Fibroblast of the aortic adventitia (primary cell): ENCODE data around the gene NACC2. TPM values are rescaled to one million over a fixed set of nuclear protein-coding genes. Genes with fewer than 3 reads are reported as not detected.

Source experiments
- DNase-seq: peaks from one replicate; pipeline ENCODE4 v3.0.0-alpha.2; 2010; ENCODE audit warnings: low read depth
- H3K4me3 ChIP-seq: 2 replicates; pipeline ENCODE4 v1.5.1; 2011; ENCODE audit warnings: low read depth, mild to moderate bottlenecking, control low read depth, low read length, moderate library complexity
- CTCF ChIP-seq: IDR thresholded peaks from 2 replicates; pipeline ENCODE4 v1.5.1; 2011; ENCODE audit warnings: mild to moderate bottlenecking, low read length, control low read depth, inconsistent platforms; ENCODE audit not compliant: insufficient read depth
- total RNA-seq: library from RNA; depleted of rRNA; stranded (reverse); fragments of >200 nt; gene quantifications from 2 replicates; pipeline ENCODE4 v1.2.3, GENCODE V29; 2012; ENCODE audit warnings: low replicate concordance

The NACC2 gene
- total RNA-seq, 1 donor, result 17.4 TPM

GRCh38 chr9:136020671-136021070, 74.4 kb downstream of the NACC2 start:
- no peak for TF ChIP-seq CTCF
- H3K4me3 ChIP-seq, result no peak overlapping the region
- DNase-seq, result no peak

GRCh38 chr9:136020206-136020605, 74.9 kb downstream of the NACC2 start:
- no peak for DNase-seq
- H3K4me3 ChIP-seq, result no peak overlapping the region
- no peak for TF ChIP-seq CTCF

- DNase-seq, result no peak
Observed at GRCh38 chr9:136019681-136020060, 75.4 kb downstream of the NACC2 start.

GRCh38 chr9:136019041-136019680, 75.9 kb downstream of the NACC2 start:
- no peak for TF ChIP-seq CTCF
- H3K4me3 ChIP-seq, result no peak overlapping the region
- DNase-seq, result no peak

More at GRCh38 chr9:136019681-136020060, 75.4 kb downstream of the NACC2 start:
- TF ChIP-seq CTCF, result no peak
- H3K4me3 ChIP-seq, result no peak overlapping the region

- no peak for TF ChIP-seq CTCF
- no peak overlapping the region for H3K4me3 ChIP-seq
- no peak for DNase-seq
Observed at GRCh38 chr9:136018257-136019031, 76.6 kb downstream of the NACC2 start.

GRCh38 chr9:136017289-136018190, 77.5 kb downstream of the NACC2 start:
- no peak for DNase-seq
- H3K4me3 ChIP-seq, result no peak overlapping the region
- TF ChIP-seq CTCF, result no peak
